NCI-H526 treated with DMSO at 0.1 percent for 48 hours (cell line): ENCODE data around the gene GCK.
A peak's percentile ranks its signal among the peaks of the same experiment; 100 is the strongest.

Experiments
- DNase-seq: peaks from one replicate; lab custom pipeline; 2025; lab: John Stamatoyannopoulos, UW

Gene GCK

GRCh38 chr7:44155191-44156185 lies 33.8 kb downstream of the GCK start:
- no peak for DNase-seq

GRCh38 chr7:44154703-44155102 lies 34.5 kb downstream of the GCK start:
- no peak for DNase-seq

- DNase-seq, result no peak
Measured at GRCh38 chr7:44153948-44154335, 35.3 kb downstream of the GCK start.

GRCh38 chr7:44152971-44153947 lies 36.0 kb downstream of the GCK start:
- DNase-seq, result no peak

GRCh38 chr7:44151956-44152355 lies 37.3 kb downstream of the GCK start:
- DNase-seq, result no peak

- no peak for DNase-seq
Measured at GRCh38 chr7:44150966-44151941, 38.0 kb downstream of the GCK start.

GRCh38 chr7:44150466-44150832 lies 38.8 kb downstream of the GCK start:
- no peak for DNase-seq

GRCh38 chr7:44149571-44150465 lies 39.4 kb downstream of the GCK start:
- DNase-seq, result no peak

GRCh38 chr7:44148961-44149536 lies 40.2 kb downstream of the GCK start:
- no peak for DNase-seq

GRCh38 chr7:44148166-44148565 lies 41.1 kb downstream of the GCK start:
- DNase-seq, result no peak

- no peak for DNase-seq
Measured at GRCh38 chr7:44147026-44147991, 41.9 kb downstream of the GCK start.

GRCh38 chr7:44145969-44146911 lies 43.0 kb downstream of the GCK start:
- peak; percentile 26 for DNase-seq

- no peak for DNase-seq
Measured at GRCh38 chr7:44145479-44145968, 43.7 kb downstream of the GCK start.

GRCh38 chr7:44144968-44145478 lies 44.2 kb downstream of the GCK start:
- no peak for DNase-seq

- no peak for DNase-seq
Measured at GRCh38 chr7:44144426-44144967, 44.7 kb downstream of the GCK start.

GRCh38 chr7:44143646-44144250 lies 45.5 kb downstream of the GCK start:
- DNase-seq, result no peak

- DNase-seq, result no peak
Measured at GRCh38 chr7:44142028-44142427, 47.2 kb downstream of the GCK start.
